Cardiac muscle cell (in vitro differentiated cells and primary cell): ENCODE measurements around the gene COPE. TPM values are rescaled to one million over a fixed set of nuclear protein-coding genes. Genes with fewer than 3 reads are reported as not detected.

Experiments used
- DNase-seq, 2 donors: peaks; one replicate each; pipeline versions ENCODE4 v3.0.0 to v3.0.0-alpha.2; 2010 to 2017; ENCODE audit warnings: low read depth in 1 of 2, low spot score in 1 of 2
- H3K27ac ChIP-seq: fragments of 200-600 bp; sonication (generic); 2 replicates; pipeline ENCODE4 v1.5.1; 2016
- H3K27me3 ChIP-seq: fragments of 200-600 bp; sonication (generic); 2 replicates; pipeline ENCODE4 v1.6.0; 2016; ENCODE audit warnings: control low read depth
- H3K36me3 ChIP-seq: fragments of 200-600 bp; sonication (generic); 2 replicates; pipeline ENCODE4 v1.5.1; 2016; ENCODE audit warnings: control low read depth
- H3K4me1 ChIP-seq: fragments of 200-600 bp; sonication (generic); 2 replicates; pipeline ENCODE4 v1.8.1; 2017; ENCODE audit warnings: low read depth, mild to moderate bottlenecking, mixed run types
- H3K4me3 ChIP-seq: fragments of 200-600 bp; sonication (generic); 2 replicates; pipeline ENCODE4 v1.5.1; 2016; ENCODE audit warnings: mild to moderate bottlenecking
- H3K9me3 ChIP-seq: fragments of 200-600 bp; sonication (generic); 2 replicates; pipeline ENCODE4 v1.5.1; 2017; ENCODE audit warnings: low read depth, mild to moderate bottlenecking, control low read depth
- polyA plus RNA-seq: library from polyadenylated mRNA; unstranded; fragments of >200 nt; fragmentation: Nextera tagmentation; extraction: Ambion mirVana; gene quantifications from 2 replicates; pipeline ENCODE4 v1.2.1, GENCODE V29; 2016
- total RNA-seq: library from RNA; depleted of rRNA; stranded (reverse); fragments of >200 nt; gene quantifications from 2 replicates; pipeline ENCODE4 v1.2.3, GENCODE V29; 2016
- TF ChIP-seq, protein P1 (sequence below): IDR thresholded peaks from 2 replicates; pipeline ENCODE4 v1.5.1; 2012; ENCODE audit warnings: low read depth, mild to moderate bottlenecking, low read length

Gene COPE
- total and polyA plus RNA-seq, 2 experiments from 2014 or later = 306 to 523 TPM

DNA sequence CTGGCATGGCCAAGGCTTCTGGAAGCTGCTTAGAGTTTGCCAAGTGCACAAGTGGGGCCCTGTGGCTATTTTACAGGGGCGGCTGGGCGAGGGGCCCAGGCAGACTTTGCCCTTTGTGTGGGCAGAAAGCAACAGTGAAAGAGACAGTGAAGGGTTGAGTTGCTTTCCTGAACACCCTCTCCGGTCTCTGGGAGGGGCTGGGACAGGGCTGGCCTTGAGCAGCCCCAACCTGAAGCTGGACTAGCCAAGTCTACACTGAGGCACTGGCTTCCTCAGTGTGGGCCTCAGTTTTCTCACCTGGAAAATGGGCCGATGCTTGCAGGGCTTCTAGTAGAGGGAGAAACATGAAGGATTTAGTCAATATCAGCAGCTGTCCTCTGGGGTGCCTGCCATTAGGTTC is 24.3 kb upstream of the COPE start:
- no peaks in the 10 kb centered on the region for H3K36me3 ChIP-seq
- H3K4me3 ChIP-seq = no peak overlapping the region
- no peak overlapping the region for H3K27ac ChIP-seq
- no peaks in the 10 kb centered on the region for H3K9me3 ChIP-seq
- no peak for DNase-seq
- no peaks in the 10 kb centered on the region for H3K4me1 ChIP-seq
- TF ChIP-seq, protein P1, sequence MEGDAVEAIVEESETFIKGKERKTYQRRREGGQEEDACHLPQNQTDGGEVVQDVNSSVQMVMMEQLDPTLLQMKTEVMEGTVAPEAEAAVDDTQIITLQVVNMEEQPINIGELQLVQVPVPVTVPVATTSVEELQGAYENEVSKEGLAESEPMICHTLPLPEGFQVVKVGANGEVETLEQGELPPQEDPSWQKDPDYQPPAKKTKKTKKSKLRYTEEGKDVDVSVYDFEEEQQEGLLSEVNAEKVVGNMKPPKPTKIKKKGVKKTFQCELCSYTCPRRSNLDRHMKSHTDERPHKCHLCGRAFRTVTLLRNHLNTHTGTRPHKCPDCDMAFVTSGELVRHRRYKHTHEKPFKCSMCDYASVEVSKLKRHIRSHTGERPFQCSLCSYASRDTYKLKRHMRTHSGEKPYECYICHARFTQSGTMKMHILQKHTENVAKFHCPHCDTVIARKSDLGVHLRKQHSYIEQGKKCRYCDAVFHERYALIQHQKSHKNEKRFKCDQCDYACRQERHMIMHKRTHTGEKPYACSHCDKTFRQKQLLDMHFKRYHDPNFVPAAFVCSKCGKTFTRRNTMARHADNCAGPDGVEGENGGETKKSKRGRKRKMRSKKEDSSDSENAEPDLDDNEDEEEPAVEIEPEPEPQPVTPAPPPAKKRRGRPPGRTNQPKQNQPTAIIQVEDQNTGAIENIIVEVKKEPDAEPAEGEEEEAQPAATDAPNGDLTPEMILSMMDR = no peak
- H3K27me3 ChIP-seq = no peaks in the 10 kb centered on the region

DNA sequence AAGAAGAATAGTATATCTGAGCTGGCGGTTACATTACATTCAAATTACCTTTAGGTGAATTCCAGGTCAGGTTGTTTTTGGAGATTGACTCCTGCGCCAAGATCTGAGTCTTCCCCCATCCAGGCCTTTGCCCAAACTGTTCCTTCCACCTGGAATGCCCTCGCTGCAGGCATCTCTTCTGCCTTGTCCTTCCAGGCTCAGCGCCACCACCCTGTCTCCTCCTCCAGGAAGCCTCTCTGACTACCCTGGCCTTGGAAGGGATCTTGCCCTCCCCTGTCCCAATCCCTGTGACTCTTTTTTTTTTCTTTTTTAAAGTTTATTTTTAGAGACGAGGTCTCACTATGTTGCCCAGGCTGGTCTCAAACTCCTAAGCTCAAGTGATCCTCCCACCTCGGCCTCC is 23.5 kb upstream of the COPE start:
- no peak overlapping the region for H3K27ac ChIP-seq
- H3K27me3 ChIP-seq = no peaks in the 10 kb centered on the region
- no peaks in the 10 kb centered on the region for H3K4me1 ChIP-seq
- H3K9me3 ChIP-seq = no peaks in the 10 kb centered on the region
- no peak overlapping the region for H3K4me3 ChIP-seq
- no peaks in the 10 kb centered on the region for H3K36me3 ChIP-seq
- no peak for DNase-seq
- TF ChIP-seq, protein P1 = no peak

DNA sequence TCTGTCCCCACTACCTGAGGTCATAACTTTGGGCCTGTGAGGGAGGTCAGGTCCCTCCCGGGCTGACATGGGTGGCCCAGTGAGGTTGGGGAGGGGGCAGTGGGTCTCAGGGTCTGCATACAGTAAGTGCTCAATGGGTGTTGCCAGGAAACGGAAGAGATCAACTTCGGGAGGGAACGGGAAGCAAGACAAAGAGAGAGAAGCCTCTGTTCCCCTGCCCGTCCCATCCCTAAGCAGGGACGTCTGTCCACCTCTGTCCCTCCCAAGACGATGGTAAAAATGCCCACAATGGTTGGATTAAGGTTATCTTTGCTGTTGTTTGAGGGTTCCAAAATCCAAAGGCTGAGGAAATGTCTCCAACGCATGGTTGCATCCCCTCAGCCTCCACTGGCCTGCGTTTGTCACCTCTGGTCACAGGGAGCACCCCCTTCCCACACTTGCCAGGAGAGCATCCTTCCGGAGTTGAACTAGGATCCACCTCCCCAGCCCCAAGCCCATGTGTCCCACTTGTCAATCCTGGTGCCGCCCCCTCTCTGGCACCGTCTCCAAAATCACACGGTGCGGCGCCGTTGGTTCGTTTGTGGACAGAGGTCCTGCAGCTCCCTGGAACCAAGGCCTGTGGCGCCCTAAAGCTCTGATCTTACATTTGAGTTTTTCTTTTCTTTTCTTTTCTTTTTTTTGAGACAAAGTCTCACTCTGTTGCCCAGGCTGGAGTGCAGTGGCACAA is 22.6 kb upstream of the COPE start:
- no peaks in the 10 kb centered on the region for H3K4me1 ChIP-seq
- no peak overlapping the region for H3K4me3 ChIP-seq
- no peak overlapping the region for H3K27ac ChIP-seq
- H3K9me3 ChIP-seq = no peaks in the 10 kb centered on the region
- no peaks in the 10 kb centered on the region for H3K36me3 ChIP-seq
- H3K27me3 ChIP-seq = no peaks in the 10 kb centered on the region
- DNase-seq = no peak
- TF ChIP-seq, protein P1 = no peak

DNA sequence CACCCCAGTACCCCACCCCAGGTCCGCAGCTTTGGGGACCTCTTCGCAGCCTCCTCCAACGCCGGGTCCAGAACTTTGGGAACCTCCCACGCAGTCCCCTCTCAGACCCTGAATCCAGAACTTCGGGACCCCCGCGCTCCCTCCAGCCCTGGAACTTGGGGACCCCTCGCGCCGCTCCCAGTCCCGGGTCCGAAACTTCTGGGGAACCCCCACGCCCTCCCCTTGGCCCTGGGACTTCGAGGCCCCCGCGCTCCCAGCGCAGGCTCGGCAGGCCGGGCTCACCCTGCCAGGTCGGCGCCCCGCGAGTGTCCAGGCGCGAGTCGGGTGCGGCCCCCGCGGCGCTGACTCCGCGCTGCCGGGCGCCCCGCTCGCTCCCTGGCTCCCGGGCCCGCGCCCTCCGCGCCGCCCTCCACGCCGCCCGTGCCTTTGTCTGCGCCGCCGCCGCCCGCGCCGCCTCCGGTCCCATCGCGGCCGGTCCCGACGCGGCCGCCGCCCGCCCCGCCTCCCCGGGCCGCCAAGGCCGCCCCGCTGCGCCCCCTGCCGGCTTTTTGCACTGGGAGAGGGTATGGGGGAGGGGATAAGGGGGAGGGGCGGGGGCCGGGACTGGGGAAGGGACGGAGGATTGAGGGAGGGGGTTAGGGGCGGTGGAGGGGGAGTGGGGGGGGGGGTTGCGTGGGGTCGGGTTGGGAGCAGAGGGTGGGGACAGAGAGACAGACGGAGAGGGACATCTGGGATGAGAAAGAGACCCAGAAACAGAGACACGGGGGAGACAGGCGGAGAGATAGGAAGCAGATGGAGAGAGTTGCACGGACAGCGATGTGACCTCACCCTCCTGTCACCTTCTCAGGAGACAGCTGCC is 21.8 kb upstream of the COPE start, which contains the start of gene HOMER3:
Gene HOMER3, minus strand, starts transcription at position 449 of the 859 bp plus-strand sequence. CDS start 2,235 bp downstream, outside the sequence.
- Histone ChIP-seq H3K27ac (no peak within 1 kb of the TSS), H3K36me3 (no peaks in the 10 kb centered on the region), H3K4me3 (peak within 1 kb of the TSS; percentile 75), H3K9me3 (no peaks in the 10 kb centered on the region), H3K27me3 (no peaks in the 10 kb centered on the region), H3K4me1 (no peaks in the 10 kb centered on the region)
- peak; percentile 72 to 90 for DNase-seq
- TF ChIP-seq, protein P1 = peak; percentile 21

DNA sequence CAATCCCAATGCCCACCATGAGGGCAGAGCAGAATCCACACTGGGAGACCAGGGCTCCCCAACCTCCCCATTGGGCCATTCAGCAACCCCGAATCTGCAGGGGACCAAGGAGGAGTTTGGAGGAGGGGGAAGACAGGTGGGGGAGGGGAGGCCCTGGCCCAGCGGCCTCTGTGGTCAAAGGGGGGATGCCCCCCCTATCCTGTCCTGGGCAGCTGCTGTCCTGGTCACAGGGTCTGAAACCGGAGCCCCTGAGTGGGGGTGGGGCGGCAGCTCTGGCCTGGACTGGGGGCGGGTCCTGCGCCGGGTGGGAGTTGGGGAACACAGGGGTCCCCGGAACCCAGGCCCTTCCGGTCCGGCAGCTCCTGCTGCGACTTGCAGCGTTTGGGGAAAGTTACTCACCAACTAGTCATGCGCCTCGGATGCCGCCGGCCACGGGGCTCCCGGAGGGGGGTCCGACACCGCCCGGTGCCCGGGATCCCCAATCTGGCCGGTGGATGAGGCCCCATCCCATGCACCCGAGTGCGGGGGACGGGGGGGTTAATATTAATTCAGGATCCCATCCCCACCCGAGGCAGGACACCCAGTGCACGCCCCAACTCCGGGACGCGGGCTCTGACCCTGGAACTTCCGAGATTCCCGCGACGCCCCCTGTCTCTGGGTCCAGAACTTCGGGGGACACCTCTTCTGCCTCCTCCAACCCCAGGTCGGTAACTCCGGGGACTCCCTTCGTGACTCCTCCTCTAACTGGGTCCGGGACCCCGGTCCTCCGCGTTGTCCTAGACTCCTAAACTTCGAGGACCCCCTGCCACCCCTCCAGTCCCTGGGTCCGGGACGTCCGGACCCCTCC is 21.0 kb upstream of the COPE start:
- Histone ChIP-seq H3K27me3 (no peaks in the 10 kb centered on the region), H3K4me1 (no peaks in the 10 kb centered on the region), H3K27ac (no peak overlapping the region), H3K4me3 (peak overlapping the region; percentile 75), H3K9me3 (no peaks in the 10 kb centered on the region), H3K36me3 (no peaks in the 10 kb centered on the region)
- TF ChIP-seq, protein P1 = peak; percentile 3
- DNase-seq = peak; percentile 47 to 55
